T-helper 1 cell treated with Interleukin-12 subunit alpha and Interleukin-12 subunit beta and Interleukin-4 antibody, amounts not matched to agents 30 μg/mL and 1 μg/mL, for 36 hours (primary cell): ENCODE results near the gene HBEGF.

Experiments used
- H3K27ac Mint-ChIP-seq: one replicate; pipeline ENCODE4 v1.8.0; 2021; ENCODE audit warnings: mild to moderate bottlenecking, mixed read lengths
- H3K27me3 Mint-ChIP-seq: one replicate; pipeline ENCODE4 v1.8.0; 2021; ENCODE audit warnings: low read depth, mixed read lengths
- H3K36me3 Mint-ChIP-seq: one replicate; pipeline ENCODE4 v1.8.0; 2021; ENCODE audit warnings: low read depth, mixed read lengths
- H3K4me1 Mint-ChIP-seq: one replicate; pipeline ENCODE4 v1.8.0; 2021; ENCODE audit warnings: low read depth, mixed read lengths
- H3K4me3 Mint-ChIP-seq: one replicate; pipeline ENCODE4 v1.8.0; 2021; ENCODE audit warnings: mild to moderate bottlenecking, moderate library complexity, mixed read lengths
- H3K9me3 Mint-ChIP-seq: one replicate; pipeline ENCODE4 v1.8.0; 2021; ENCODE audit warnings: mixed read lengths

HBEGF gene

GRCh38 chr5:140346348-140347221 lies at the start of gene HBEGF:
Gene HBEGF, minus strand, starts transcription at chr5:140346603. Its CDS starts 275 bp downstream, at chr5:140346328.
- no peaks in the 10 kb centered on the region for H3K9me3 Mint-ChIP-seq
- H3K4me1 Mint-ChIP-seq = peaks cover 51% of the 10 kb centered on the region
- peaks cover 18% of the 10 kb centered on the region for H3K36me3 Mint-ChIP-seq
- H3K27ac Mint-ChIP-seq = peak within 1 kb of the TSS; percentile 96
- H3K4me3 Mint-ChIP-seq = peak within 1 kb of the TSS; percentile 96
- H3K27me3 Mint-ChIP-seq = no peaks in the 10 kb centered on the region

DNA sequence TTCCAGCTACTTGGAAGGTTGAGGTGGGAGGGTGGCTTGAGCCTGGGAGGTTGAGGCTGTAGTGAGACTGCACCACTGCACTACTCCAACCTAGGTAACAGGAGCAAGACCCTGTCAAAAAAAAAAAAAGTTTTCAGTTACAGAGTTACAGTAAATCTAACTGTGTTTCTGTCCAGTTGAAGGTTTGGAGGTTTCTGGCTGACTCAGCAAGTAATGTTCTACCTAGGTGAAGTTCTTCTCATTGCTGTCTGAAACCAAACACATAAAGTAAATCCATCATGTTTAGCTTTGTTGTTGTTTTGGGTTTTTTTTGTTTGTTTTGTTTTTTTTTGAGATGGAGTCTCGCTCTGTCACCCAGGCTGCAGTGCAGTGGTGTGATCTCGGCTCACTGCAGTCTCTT lies 47.3 kb upstream of the HBEGF start:
- Mint-ChIP-seq H3K4me1 (peaks cover 2% of the 10 kb centered on the region), H3K27ac (no peak overlapping the region), H3K36me3 (peaks cover 3% of the 10 kb centered on the region), H3K4me3 (no peak overlapping the region), H3K9me3 (no peaks in the 10 kb centered on the region), H3K27me3 (no peaks in the 10 kb centered on the region)

DNA sequence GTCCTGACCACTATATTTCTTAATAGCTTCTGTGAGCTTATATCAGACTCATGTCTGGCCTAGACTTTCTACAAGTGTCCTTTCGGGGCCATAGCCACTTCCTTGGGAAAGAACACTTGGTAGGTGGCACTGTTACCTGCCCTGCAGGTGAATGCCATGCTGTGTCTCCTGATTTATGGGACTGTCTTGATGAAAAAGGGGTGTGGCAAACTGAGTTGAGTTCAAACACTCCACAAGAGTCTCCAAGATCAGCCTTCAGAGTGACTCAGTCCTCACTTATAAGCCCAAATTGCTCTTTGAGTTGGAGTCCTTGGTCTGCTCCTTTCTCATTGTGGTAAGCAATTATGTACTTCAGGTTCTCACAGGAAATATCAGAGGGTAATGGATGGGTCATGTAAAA lies 45.3 kb upstream of the HBEGF start:
- peaks cover 2% of the 10 kb centered on the region for H3K4me1 Mint-ChIP-seq
- peaks cover 3% of the 10 kb centered on the region for H3K36me3 Mint-ChIP-seq
- H3K4me3 Mint-ChIP-seq = no peak overlapping the region
- H3K27me3 Mint-ChIP-seq = no peaks in the 10 kb centered on the region
- no peaks in the 10 kb centered on the region for H3K9me3 Mint-ChIP-seq
- no peak overlapping the region for H3K27ac Mint-ChIP-seq

- Mint-ChIP-seq H3K27me3 (no peaks in the 10 kb centered on the region), H3K4me3 (no peak overlapping the region), H3K27ac (no peak overlapping the region), H3K4me1 (peaks cover 2% of the 10 kb centered on the region), H3K9me3 (no peaks in the 10 kb centered on the region), H3K36me3 (peaks cover 3% of the 10 kb centered on the region)
Observed at GRCh38 chr5:140391312-140391711, 44.9 kb upstream of the HBEGF start.

GRCh38 chr5:140388052-140388451 lies 41.6 kb upstream of the HBEGF start:
- H3K4me1 Mint-ChIP-seq = peaks cover 6% of the 10 kb centered on the region
- H3K27ac Mint-ChIP-seq = no peak overlapping the region
- no peaks in the 10 kb centered on the region for H3K9me3 Mint-ChIP-seq
- H3K4me3 Mint-ChIP-seq = no peak overlapping the region
- peaks cover 3% of the 10 kb centered on the region for H3K36me3 Mint-ChIP-seq
- no peaks in the 10 kb centered on the region for H3K27me3 Mint-ChIP-seq

GRCh38 chr5:140383300-140383699 lies 36.9 kb upstream of the HBEGF start:
- H3K27me3 Mint-ChIP-seq = no peaks in the 10 kb centered on the region

GRCh38 chr5:140382866-140383265 lies 36.5 kb upstream of the HBEGF start:
- H3K4me1 Mint-ChIP-seq = peaks cover 4% of the 10 kb centered on the region
- H3K36me3 Mint-ChIP-seq = no peaks in the 10 kb centered on the region
- no peak overlapping the region for H3K4me3 Mint-ChIP-seq
- no peaks in the 10 kb centered on the region for H3K27me3 Mint-ChIP-seq
- H3K27ac Mint-ChIP-seq = no peak overlapping the region
- H3K9me3 Mint-ChIP-seq = no peaks in the 10 kb centered on the region

More at GRCh38 chr5:140383300-140383699, 36.9 kb upstream of the HBEGF start:
- H3K9me3 Mint-ChIP-seq = no peaks in the 10 kb centered on the region
- no peaks in the 10 kb centered on the region for H3K36me3 Mint-ChIP-seq
- H3K4me3 Mint-ChIP-seq = no peak overlapping the region
- peaks cover 4% of the 10 kb centered on the region for H3K4me1 Mint-ChIP-seq
- H3K27ac Mint-ChIP-seq = no peak overlapping the region

GRCh38 chr5:140381972-140382371 lies 35.6 kb upstream of the HBEGF start:
- Mint-ChIP-seq H3K27ac (no peak overlapping the region), H3K4me3 (no peak overlapping the region), H3K9me3 (no peaks in the 10 kb centered on the region), H3K27me3 (no peaks in the 10 kb centered on the region), H3K36me3 (no peaks in the 10 kb centered on the region), H3K4me1 (peaks cover 4% of the 10 kb centered on the region)

GRCh38 chr5:140381351-140381750 lies 34.9 kb upstream of the HBEGF start:
- Mint-ChIP-seq H3K4me3 (no peak overlapping the region), H3K27me3 (no peaks in the 10 kb centered on the region), H3K4me1 (peaks cover 4% of the 10 kb centered on the region), H3K27ac (no peak overlapping the region), H3K36me3 (no peaks in the 10 kb centered on the region), H3K9me3 (no peaks in the 10 kb centered on the region)

DNA sequence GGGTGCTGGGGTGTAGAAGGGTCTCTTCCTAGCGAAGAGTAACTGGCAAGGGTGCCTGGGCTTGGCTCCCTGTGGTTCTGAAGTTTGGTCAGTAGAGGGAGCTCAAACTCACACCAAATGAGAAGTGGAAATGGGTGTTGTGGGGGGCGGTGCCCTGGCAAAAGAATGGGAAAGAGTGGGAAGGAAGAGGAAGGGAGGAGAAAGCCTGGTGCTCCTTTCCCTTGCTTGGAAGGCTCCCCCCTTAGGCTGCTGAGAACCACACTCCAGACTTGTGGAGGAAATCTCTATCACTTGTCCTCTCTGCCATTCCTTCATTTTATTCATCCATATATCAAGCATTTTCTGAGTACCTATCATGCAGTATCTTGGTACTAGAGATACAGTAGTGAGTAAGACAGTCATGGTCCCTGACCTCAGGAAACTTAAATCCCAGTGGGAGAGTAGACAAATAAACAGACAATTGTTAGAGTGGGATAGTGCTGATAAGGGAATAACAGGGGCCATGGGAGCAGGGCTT lies 26.6 kb upstream of the HBEGF start:
- Mint-ChIP-seq H3K9me3 (no peaks in the 10 kb centered on the region), H3K36me3 (no peaks in the 10 kb centered on the region), H3K27me3 (no peaks in the 10 kb centered on the region), H3K4me1 (peaks cover 8% of the 10 kb centered on the region), H3K27ac (no peak overlapping the region), H3K4me3 (no peak overlapping the region)

DNA sequence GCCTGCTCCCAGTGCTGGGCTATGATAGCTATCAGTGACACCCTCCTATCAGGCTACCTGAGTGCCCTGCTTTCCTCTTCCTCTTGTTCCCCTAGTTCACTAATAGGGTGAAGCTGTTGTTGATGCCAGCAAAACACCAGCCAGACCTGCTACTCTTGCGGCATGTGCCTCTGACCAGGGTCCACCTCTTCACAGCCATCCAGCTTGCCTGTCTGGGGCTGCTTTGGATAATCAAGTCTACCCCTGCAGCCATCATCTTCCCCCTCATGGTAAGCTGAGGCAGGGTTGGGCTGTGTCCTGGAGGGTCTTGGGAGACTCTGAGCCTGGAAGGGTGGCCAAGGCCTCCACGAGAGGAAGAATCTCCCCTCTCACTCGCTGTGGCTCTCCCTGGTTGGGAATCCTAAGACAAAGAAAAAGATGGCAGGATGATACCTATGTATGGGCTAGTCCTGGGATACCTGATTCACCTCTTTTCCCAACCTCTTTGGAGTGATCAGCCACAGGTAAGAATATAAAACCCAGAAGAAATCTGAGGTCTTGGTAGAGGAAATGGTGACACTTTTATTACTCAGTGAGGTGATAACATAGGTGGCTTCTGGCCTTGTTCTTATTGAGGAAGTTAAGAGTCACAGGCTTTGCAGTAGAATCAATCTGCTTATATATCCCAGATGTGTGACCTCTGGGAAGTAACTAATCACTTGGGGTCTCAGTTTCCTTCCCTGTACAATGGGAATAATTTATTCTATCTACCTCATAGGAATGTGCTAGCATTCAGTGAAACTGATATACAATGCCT lies 25.2 kb upstream of the HBEGF start:
- Mint-ChIP-seq H3K36me3 (no peaks in the 10 kb centered on the region), H3K27ac (no peak overlapping the region), H3K9me3 (no peaks in the 10 kb centered on the region), H3K4me3 (no peak overlapping the region), H3K4me1 (peaks cover 8% of the 10 kb centered on the region), H3K27me3 (no peaks in the 10 kb centered on the region)

GRCh38 chr5:140367256-140368013 lies 21.0 kb upstream of the HBEGF start:
- H3K4me1 Mint-ChIP-seq = peaks cover 8% of the 10 kb centered on the region
- no peaks in the 10 kb centered on the region for H3K9me3 Mint-ChIP-seq
- no peak overlapping the region for H3K27ac Mint-ChIP-seq
- H3K36me3 Mint-ChIP-seq = no peaks in the 10 kb centered on the region
- H3K4me3 Mint-ChIP-seq = no peak overlapping the region
- no peaks in the 10 kb centered on the region for H3K27me3 Mint-ChIP-seq

- Mint-ChIP-seq H3K36me3 (no peaks in the 10 kb centered on the region), H3K27me3 (no peaks in the 10 kb centered on the region), H3K27ac (no peak overlapping the region), H3K4me3 (no peak overlapping the region), H3K4me1 (peaks cover 7% of the 10 kb centered on the region), H3K9me3 (no peaks in the 10 kb centered on the region)
Observed at GRCh38 chr5:140366589-140367255, 20.3 kb upstream of the HBEGF start.

GRCh38 chr5:140365941-140366340 lies 19.5 kb upstream of the HBEGF start:
- no peaks in the 10 kb centered on the region for H3K27me3 Mint-ChIP-seq
- peaks cover 7% of the 10 kb centered on the region for H3K4me1 Mint-ChIP-seq
- no peak overlapping the region for H3K4me3 Mint-ChIP-seq
- H3K9me3 Mint-ChIP-seq = no peaks in the 10 kb centered on the region
- H3K36me3 Mint-ChIP-seq = no peaks in the 10 kb centered on the region
- H3K27ac Mint-ChIP-seq = no peak overlapping the region
